Activated effector memory CD4-positive, alpha-beta T cell treated with Interleukin-2 at 50 U/mL for 16 hours (primary cell): ENCODE results near the gene RYR3.

Source experiments
- DNase-seq: peaks from one replicate; pipeline ENCODE4 v3.0.0-alpha.2; 2020

RYR3 gene

GRCh38 chr15:33310481-33311311 is at the start of gene RYR3:
RYR3 (plus strand) TSS chr15:33310967; CDS start chr15:33311046, 79 bp downstream.
- no peak for DNase-seq

GRCh38 chr15:33262306-33262705 is 48.5 kb upstream of the RYR3 start:
- no peak for DNase-seq

- DNase-seq: no peak
Measured at GRCh38 chr15:33277689-33278088, 33.1 kb upstream of the RYR3 start.

GRCh38 chr15:33278816-33279612 is 31.8 kb upstream of the RYR3 start:
- no peak for DNase-seq

DNA sequence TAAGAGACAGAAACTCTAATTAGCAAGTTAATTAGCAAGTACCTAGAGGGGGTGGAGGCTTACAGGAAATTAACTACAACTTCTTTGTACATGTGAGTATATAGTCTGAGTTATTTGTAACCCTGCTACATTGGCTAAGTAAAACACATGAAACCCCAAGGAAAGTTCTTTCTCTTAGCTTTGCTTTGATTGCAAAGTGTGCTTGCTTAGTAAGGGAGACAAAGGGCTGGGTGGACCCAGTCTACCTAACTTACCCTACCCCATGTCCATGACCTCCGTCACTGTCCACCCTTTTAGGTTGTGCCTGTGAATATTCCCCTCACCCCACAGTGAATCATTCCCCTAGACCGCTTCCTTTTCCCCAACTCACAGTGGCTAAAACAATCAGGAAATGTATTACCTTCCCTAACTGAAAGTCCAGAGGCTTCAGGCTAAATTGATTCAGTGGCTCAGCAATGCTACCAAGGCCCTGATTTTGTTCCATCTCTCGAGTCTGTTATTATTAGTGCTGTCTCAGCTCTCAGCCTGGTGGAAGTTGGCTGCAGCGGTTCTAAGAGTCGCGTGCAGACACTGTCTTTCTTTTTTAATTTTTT is 31.1 kb upstream of the RYR3 start:
- no peak for DNase-seq

DNA sequence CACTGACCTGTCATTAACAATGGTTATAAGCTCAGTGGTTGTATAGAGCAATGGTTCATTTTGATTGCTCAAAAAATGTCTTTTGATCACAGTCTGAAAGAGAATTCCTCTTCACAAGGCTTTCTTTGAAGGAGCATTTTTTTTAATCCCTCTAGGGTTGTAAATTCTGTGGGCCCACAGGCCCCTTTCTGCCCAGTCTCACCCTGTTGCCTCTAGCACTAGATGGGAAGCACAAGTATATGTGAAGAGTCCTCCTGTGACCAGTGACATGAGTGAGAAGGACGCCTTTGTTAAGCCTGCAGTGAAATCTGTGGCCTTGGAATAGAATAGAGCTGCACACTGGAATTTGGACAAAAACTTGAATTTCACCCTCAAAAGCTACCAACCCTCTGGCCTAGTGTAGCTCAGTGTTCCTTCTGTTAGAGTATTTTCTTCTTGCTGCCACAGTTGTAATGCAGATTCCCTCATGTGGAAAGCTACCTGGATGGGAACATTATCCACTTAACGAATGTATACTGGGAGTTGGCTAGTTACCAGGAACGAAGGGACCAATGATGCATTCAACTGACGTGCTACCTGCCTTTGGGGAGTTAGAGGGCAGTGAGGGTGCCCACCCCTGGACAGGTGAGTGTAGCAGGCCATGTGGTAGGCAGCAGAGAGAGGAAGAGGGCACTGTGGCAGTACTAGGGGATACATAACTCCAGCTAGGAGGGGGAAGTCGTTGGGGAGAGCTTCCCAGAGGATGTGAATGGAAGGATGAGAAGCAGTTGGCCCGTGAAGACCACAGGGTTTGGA is 28.3 kb upstream of the RYR3 start:
- DNase-seq: no peak

GRCh38 chr15:33283576-33283975 is 27.2 kb upstream of the RYR3 start:
- no peak for DNase-seq

DNA sequence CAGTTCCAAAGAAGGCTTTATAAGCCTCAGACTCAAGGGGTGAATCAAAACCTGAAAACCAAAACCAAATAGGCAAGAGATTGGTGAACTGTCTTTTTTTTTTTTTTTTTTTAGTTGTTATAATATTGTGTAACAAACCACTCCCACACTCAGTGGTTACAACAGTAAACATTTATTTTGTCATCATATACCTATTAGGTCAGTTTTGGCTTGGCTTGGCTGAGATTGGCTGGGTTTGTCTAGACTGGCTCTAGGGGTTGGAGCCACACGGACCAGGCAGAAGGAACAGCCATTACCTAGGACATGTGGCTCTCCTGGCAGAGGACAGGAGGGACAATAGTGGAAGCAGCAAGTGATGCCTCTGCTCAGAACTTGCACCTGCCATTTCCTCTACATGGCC is 26.4 kb upstream of the RYR3 start:
- no peak for DNase-seq

GRCh38 chr15:33292717-33293307 is 18.0 kb upstream of the RYR3 start:
- DNase-seq: no peak

DNA sequence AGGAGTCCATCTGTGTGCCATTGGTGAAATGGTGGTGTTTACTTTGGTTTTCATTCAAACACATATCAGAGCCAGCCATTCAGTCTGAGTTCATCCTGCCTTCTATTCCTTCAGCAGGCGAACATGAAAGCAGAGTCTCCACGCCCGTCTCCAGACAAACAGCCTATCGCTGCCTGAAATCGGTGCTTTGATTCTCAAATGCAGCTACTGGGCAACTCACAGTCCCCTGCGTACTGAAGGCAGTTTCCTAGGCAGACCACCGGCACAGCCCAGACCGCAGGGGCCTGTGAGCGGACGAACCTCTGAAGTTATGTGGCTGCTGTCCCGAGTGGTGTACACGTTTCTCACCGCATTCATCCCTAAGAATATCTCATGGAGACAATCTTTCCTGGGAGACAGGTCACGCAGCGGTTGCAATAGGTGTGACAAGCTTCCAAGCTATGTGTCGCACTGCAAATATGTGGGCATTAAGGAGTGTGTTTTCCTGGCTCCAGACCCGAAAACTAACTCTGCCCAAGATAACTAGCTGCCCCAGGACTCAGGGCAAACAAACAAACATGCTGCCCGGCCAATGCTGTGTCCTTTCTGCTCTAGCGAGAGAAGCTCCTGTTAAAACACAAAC is 16.9 kb upstream of the RYR3 start:
- no peak for DNase-seq

DNA sequence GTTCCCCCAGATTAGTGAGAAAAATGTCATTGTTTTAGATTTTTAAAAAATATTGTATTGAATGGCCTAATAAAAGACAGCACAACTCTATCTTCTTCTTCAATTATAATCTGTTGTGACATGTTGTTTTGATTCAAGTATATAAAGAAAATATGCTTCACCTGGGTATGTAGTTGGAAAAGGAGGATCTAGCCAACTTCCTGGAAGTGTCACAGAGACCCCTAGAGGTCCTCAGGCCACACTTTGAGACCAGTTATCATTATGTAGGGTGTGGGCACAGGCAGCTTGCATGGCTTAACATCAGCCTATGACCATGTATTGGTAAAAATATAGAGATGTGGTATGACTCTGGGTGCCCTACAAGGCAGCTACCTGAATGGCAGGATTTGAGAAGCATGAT is 14.7 kb upstream of the RYR3 start:
- DNase-seq: no peak

GRCh38 chr15:33296856-33297255 is 13.9 kb upstream of the RYR3 start:
- no peak for DNase-seq

DNA sequence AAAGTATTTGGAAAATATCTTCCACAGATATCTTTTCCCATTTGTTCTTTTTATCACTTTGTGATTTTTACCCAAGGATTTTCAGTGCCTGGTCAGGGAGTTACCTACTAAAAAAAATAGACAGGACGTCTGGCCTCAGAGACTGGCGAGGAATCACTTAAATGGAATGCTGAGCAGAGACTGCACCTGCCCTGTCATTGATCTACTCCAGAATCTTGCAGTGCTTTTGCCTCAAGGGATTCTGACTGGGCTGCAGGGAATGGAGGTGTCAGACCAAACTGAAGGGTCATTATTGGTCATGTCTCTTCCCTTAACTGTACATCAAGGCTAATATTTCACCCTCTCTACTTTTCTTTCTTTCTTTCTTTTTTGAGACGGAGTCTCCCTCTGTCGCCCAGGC is 12.1 kb upstream of the RYR3 start:
- no peak for DNase-seq

DNA sequence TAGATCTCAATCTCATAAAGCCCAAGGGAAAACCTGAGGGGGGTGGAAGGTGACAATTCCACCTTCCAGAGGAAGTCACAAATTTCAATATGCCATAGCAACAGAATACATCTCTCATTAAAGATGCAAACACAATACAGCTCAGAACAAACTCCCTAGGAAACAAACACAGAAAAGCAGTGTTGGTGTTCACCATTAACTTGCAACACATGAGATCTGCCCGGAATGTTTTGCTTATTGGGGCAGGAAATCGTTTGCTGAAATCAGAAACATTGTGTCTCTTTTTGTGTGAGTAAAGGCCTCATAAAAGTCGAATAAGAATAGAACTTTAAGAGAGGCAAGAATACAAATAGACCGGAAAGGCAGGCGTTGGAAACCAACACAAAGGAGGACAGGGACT is 5.8 kb upstream of the RYR3 start:
- no peak for DNase-seq

GRCh38 chr15:33309602-33310276 is 1.0 kb upstream of the RYR3 start:
- no peak for DNase-seq

DNA sequence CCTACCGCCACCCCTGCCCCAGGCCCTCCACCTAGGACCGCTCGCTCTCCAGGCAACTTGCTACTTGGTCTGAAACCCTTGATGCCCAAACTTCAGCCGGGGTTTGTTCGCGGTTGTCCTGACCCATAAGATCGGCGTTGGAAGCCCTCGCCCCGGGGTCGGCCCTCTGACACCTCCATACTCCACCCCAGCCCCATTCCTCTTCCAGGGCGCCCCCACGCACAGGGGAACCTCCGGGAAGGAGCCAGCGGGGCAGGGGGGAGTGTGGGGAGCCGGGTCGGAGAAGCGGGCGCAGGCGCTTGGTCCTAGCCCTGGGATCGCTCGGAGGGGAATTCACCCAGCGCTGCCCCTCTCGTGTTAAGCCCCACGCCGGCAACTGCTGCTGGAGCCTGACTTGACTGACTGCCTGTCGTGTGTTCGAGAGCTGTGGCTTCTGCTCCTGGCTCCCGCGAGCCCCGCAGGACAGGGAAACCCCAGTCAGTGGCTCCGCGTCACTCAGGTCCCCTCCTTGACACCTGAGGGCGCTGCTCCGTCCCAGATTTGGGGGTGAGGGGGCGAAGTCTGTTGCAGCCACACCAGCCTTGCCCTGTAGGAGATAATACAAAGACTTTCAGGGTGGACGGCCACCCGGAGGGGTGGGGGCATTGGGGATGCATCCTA is 675 bp downstream of the RYR3 start:
- no peak for DNase-seq

DNA sequence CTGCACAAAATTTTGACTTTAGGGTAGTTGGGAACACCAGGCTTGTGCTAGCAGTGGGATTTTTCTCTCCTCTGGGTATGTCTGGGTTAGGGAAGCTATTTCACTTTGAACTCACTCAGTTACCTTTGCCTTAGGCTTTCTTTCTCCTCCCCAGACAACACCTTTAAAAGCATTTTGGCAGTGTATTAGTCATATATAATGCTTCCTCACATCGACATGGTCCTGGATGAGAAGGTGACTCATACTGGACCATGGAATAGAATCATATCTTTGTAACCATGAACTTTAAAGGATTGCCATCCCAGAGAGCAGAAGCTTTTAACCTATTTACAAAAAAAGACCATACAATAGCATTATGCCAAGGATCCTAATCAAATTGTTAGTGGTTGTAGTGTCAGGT is 2.7 kb downstream of the RYR3 start:
- no peak for DNase-seq

GRCh38 chr15:33314069-33314468 is 3.3 kb downstream of the RYR3 start:
- DNase-seq: no peak

DNA sequence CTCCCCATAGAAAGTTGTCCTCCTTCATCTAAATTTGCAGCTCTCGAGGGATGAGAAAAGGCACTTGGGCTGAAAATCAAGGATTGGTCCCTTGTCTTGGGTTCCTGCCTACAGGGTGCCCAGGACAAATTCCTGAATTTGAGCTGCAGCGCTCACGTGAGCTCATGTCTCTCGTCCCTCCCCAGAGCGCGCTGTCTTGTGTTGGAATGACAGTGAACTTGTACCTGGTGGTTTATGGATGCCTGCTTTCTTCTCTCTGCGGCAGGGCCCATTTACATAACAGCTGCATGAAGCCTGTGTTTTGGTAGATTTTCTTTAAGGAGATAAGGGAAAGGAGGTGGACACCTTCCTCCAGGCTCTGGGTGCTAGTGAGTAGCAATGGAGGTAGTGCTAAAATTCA is 4.3 kb downstream of the RYR3 start:
- no peak for DNase-seq

DNA sequence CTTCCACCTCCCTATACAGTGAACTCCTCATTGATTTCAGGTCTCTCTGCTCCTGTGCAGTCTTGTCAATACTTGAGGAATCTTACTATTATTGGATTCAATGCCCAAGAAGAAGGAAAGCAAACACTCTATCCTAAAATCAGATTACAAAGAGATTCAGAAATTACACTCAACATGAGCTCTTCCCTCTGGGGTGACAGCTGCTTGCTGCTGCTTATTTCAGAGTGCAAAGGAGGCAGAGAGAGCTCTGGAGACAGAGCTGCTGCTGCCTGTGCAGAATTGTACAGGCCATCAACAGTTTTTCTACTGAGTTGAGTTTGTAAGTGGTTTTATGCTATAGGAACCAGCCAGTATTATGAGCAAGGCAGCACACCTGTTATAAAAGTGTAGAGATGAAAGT is 7.1 kb downstream of the RYR3 start:
- DNase-seq: no peak

GRCh38 chr15:33320017-33320416 is 9.2 kb downstream of the RYR3 start:
- DNase-seq: no peak
